Endometrium (tissue), 2 donors: ENCODE measurements around the gene NAALADL2.
"Not testable (repeated sequence)": the region's sequence is repeated elsewhere in the genome, so short reads cannot be mapped to it uniquely, and the experiment has no call there.

Source experiments
- FAIRE-seq: peaks from 2 replicates; lab custom pipeline; 2012; peaks lifted over from hg19 to GRCh38; lab: Jason Lieb, UNC
- donor health status: control.
- donor health status: control.

Gene NAALADL2

GRCh38 chr3:175075269-175075668 is 216.1 kb downstream of the NAALADL2 start:
- no peak for FAIRE-seq

DNA sequence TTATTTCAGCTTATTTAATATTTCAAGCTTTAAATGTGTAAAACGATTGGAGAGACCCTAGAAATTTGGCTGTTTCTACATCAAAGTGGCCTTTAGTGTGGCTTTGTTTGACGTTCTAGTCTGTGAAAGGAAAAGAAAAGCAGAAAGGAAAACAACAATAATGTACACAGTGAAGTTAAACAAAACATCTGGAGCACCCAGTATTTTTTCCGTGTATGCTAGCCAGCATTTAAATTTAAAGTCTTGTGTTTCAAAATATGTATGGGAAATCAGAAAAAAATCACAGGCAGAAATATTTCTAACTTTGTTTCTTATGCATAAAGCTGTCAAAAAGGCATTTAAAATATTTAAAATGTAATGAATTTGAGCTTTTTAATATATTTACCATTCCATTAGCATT is 218.1 kb downstream of the NAALADL2 start:
- no peak for FAIRE-seq

DNA sequence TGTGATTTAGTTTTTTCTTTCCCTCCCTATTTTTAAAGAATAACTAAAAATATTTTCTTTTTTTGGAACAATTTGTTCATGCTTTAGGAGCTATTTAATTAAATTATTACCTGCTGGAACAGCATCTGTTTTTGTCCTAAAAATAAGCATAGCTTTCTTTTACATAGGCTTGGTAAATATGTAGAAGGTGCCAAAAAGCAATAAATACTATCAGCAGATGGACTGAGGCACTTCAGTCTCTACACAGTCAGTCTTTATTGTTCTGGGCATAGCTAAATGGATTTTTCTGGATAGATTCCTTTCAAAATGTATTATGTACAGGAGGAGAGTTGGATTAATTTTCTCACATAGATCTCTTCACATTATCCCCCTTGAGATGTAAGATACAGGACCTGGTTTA is 223.5 kb downstream of the NAALADL2 start:
- peak; percentile 88 for FAIRE-seq

DNA sequence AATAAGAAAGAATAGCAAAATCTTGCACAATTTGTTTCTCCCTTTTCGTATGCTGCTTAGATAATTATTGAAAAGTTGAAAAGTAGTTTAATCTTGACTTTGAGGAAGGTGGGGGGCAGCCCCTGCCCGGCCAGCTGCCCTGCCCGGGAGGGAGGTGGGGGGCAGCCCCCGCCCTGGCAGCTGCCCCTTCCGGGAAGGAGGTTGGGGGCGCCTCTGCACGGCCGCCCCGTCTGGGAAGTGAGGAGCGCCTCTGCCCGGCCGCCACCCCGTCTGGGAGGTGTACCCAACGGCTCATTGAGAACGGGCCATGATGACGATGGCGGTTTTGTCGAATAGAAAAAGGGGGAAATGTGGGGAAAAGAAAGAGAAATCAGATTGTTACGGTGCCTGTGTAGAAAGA is 228.0 kb downstream of the NAALADL2 start:
- not testable (repeated sequence) for FAIRE-seq

DNA sequence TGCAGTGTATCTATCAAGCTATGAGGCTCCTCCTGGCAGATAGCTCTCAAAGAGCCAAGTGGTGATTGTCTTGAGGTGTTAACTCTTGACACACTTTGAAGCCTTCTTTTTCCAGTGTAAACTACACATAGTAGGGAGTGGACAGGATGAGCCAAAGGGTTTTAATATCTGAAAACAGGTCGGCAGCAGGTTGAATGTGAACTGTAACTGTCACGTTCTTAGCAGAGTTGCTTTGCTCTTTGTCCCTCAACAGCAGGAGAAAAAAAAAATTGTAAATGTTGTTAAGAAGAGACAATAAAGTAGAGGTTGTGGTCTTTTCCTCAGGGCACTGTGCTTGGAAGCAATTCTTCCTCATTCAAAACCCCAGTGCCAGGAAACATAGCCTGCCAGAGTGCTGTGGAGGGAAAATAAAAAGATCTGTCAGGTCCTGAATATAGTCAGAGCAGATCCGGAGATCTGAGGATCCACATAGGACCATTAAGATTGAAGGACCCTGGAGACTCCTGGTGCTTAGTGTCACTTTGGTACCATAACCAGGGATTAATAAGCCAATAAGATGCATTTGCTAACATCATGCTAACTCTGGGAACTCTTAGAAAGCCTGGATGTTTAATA is 229.7 kb downstream of the NAALADL2 start:
- no peak for FAIRE-seq

DNA sequence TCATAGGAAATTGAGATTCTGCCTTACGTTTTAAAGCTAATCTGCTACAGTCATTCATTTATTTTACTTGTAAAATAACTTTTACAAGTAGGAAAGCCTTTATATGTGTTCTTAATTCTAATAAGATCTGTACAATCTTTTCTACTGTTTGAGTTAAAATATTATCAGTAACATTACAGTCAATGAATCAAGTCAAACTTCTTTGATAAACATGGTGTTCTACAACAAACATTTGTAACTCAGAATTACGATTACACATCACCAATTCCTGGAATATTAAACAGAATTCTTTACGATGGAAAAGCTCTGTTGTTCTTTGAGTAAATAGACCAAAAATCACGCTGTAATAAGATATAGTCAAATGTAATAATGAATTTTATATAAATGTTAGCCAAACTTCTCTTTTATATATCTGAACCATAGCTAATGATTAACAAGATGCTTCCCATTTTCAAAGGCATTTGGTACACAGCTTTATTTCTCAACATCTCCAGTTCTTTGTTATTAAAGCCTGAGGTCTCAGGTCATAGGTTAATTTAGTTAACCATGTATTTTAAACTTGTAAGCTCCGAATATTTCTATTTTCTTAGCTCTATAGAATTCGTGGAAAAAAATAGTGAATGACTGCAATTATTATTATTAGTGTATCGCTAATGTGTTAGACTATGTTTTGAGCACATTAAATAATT is 232.4 kb downstream of the NAALADL2 start:
- FAIRE-seq: no peak

DNA sequence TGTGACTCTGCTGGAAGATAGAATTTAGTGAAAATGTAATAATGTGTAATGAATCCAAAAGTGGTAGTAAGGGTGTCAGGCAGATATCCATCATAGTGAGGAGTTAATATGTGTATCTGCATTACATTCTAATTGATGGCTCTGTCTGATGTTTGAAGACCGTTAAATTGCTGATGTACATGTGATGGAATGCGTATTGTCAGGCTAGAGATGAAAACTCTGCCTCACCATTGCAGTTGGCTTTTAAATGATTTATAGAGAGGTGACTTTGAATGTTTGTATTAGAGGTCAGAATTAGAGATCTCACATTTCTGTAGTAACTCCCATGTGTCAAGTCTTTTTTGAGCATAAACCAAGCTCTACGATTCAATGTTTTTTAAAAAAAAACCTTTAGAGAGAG is 234.6 kb downstream of the NAALADL2 start:
- FAIRE-seq: no peak

DNA sequence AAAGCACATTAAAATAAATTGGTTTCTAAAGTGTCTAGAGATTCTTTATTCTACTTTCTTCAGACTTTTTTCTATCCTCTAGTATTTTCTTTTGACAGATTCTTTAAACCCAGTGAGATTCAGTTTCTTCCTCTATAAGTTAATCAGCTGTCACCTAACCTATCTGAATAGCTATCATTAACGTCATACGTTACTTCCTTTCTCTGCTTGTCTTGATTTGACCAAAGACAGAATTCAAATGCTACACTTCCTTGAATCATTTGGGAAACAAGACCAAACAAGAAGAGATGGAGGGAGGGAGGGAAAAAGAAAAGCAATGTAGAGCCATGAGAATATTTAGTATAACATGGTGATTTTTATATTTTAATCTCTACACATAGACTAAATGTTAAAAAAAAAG is 235.2 kb downstream of the NAALADL2 start:
- FAIRE-seq: no peak

DNA sequence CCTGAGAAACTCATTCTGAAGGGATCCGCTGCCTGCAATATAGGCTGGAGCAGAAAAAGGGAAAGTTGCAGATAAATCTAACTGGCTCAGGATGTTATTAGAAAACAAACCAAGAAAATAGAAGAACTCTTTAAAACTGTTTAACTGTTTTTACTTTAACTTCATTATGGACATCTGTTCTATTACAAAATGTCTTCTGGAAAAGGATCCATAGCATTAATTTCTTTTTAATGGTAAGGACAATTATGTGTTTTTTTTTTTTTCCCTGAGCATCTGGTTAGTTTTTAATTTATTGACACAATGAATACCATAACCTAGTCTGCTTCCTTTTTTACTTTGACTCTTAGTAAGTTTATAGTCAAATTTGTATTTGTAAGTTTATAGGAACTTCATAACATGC is 239.5 kb downstream of the NAALADL2 start:
- peak; percentile 98 for FAIRE-seq

DNA sequence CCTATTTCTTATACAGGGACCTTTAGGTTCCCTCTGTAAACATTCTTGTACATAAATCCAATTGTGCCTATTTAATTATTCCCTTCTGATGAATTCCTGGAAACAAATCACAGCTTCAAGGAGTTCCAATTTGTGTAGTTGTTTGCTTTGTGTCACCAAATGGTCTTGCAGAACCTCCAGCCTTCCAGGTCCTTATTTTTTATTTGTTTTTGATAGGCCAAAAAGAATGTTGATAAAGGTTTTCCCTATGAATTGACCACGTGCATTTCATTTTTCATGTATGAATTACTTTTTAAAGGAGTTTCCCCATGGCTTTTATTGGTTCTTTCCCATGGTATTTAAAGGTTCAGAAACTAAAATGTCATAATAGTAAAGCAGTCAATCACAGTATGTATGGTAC is 243.0 kb downstream of the NAALADL2 start:
- FAIRE-seq: no peak

DNA sequence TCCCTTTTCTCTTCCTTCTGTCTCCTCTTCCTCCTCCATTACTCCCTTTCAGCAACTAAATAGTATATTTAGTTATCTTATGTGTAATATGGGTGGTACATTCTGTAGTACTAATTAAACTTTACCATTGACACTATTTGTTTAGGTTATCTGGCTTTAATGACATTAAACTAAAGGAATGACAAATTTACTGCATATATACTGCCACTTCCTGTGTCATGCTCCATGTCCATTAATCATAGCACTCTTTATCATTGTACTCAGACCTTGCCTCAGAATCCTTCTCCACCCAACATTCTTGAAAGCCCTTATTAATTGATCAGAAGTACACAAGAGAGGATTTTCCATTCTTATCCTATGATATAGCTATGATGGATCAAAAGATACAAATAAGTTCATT is 244.2 kb downstream of the NAALADL2 start:
- no peak for FAIRE-seq

DNA sequence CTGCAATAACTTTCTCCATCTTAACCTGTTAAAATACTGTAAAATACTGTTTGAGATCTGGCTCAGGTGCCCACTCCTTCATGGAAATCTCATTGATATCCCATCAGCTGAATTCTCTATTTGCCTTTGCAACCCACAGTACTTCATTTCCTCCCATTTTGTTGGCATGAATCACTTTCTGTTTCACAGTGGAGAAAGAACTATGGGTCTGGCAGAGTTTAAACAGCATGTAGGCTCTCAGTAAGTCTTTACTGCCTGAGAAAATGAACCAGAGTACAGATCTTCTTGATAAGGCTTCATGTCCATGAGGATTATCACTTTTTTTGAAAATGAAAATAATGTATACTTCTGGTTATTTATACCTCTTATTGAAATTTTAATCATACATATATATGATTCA is 245.9 kb downstream of the NAALADL2 start:
- no peak for FAIRE-seq

DNA sequence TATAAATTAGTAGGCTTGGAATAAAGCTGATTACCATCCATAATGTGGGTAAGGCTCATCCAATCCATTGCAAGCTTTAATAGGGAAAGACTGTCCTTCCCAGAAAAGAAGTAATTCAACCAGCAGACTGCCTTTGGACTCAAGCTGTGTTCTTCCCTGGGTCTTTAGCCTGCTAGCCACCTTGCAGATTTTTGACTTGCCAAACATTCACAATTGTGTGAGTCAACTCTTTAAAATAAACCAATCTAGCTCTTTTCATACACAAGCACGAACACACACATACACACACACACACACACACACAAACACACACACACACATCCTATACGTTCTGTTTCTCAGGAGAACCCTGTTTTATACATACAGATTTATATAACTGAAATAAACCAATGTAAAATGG is 248.1 kb downstream of the NAALADL2 start:
- no peak for FAIRE-seq

DNA sequence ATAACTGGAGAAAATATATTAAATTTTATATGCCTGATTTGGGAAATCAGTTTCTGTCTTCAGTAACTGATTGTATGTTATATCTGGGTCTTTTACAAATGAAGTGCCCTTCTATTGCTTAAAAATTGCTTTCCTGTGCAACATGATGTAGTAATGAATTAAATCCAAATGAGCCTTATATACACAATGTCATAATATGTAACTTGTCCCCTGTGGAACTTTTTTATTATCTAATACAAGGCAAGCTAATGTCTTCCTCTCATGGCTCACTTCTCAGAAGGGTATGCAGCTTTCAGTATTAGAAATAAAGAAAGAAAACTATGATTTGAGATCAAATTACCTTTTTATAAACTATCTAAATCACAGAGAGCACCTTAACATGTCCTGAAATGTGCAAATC is 248.9 kb downstream of the NAALADL2 start:
- no peak for FAIRE-seq

- no peak for FAIRE-seq
These were observed 249.5 kb downstream of the NAALADL2 start for GRCh38 chr3:175108613-175109151.

DNA sequence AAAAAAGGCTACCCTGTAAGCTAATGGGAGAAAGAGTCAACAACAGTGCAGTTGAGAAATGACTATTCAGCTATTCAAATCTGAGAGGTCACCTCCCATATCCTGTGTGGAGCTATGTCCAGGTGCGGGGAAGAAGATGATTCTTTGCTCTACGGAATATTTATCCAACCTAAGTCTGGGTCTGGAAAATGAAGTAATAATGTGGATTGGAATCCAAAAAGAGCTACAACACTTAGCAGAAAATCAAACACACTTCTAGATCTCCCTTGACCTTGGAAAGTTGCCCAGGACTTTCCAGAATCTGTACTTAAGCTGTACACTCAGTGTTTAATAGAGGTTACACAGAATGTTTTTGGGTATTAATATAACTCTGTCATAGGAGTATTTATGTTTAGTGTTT is 251.9 kb downstream of the NAALADL2 start:
- FAIRE-seq: no peak

- FAIRE-seq: no peak
These were observed 259.3 kb downstream of the NAALADL2 start for GRCh38 chr3:175118382-175118941.

DNA sequence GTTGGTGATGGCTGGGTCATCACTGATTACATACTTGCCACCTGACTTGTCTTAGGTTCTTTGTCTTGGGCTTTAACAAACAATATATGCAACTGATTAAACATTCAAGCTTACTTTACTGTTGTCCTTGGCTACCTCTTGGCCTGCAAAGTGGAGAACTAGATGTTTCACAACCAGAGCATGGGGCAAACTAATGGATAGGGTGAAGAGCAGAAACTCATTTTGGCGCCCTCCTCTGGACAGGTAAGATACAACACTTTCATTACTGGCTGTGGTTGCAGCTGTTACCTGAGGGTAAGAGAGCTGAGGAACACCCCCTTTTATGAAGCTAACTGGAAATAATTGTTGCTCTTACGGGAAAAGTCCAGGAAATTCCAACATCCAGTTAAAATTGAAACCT is 262.1 kb downstream of the NAALADL2 start:
- FAIRE-seq: no peak

GRCh38 chr3:175127075-175127662 is 268.0 kb downstream of the NAALADL2 start:
- no peak for FAIRE-seq

DNA sequence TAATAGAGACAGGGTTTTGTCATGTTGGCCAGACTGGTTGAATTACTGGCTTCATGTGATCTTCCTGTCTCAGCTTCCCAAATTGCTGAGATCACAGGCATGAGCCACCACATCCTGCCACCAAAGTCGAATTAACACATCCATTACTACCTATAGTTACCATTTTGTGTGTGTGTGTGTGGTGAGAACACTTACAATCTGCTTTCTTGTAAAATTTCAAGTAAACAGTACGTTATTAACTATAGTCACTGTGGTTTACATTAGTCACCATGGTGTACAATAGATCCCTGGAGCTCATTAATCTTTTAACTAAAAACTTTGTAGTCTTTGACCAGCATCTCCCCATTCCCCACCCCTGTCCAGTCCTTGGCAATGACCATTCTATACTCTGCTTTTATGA is 270.0 kb downstream of the NAALADL2 start:
- FAIRE-seq: no peak

- no peak for FAIRE-seq
These were observed 270.4 kb downstream of the NAALADL2 start for GRCh38 chr3:175129571-175129970.

- not testable (repeated sequence) for FAIRE-seq
These were observed 272.7 kb downstream of the NAALADL2 start for GRCh38 chr3:175131866-175132265.

DNA sequence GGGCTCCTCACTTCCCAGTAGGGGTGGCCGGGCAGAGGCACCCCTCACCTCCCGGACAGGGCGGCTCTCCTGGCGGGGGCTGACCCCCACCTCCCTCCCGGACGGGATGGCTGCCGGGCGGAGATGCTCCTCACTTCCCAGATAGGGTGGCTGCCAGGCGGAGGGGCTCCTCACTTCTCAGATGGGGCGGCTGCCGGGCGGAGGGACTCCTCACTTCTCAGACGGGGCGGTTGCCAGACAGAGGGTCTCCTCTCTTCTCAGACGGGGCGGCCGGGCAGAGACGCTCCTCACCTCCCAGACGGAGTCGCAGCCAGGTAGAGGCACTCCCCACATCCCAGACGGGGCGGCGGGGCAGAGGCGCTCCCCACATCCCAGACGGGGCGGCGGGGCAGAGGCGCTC is 273.6 kb downstream of the NAALADL2 start:
- not testable (repeated sequence) for FAIRE-seq
